ENCODE data around the gene GPR33.

- TF ChIP-seq EZH2phosphoT487 (IDR thresholded peaks at IDR 0.05; ENCODE audit: low read length) (no peak), CTCF (IDR thresholded peaks at IDR 0.05; ENCODE audit: low read length) (no peak), EZH2 (optimal IDR thresholded peaks at IDR 0.05; ENCODE audit: low read depth, low read length) (no peak)
Observed at GRCh38 chr14:31466554-31466953, 21.3 kb downstream of the GPR33 start.

Measured in MM.1S (cell line).